SW 1271 (cell line): ENCODE results near the gene PHF2.
A peak's percentile ranks its signal among the peaks of the same experiment; 100 is the strongest.

Experiments used
- DNase-seq, 2 experiments: peaks; one replicate each; lab custom pipeline; 2025; lab: John Stamatoyannopoulos, UW

Gene PHF2

GRCh38 chr9:93576258-93577077 is at the start of gene PHF2:
Gene PHF2, plus strand, starts transcription at chr9:93576584. Its CDS starts 190 bp downstream, at chr9:93576774.
- DNase-seq: no peak

- DNase-seq: no peak
Measured at GRCh38 chr9:93531374-93531773, 45.0 kb upstream of the PHF2 start.

- DNase-seq: no peak
Measured at GRCh38 chr9:93532141-93532540, 44.2 kb upstream of the PHF2 start.

- no peak for DNase-seq
Measured at GRCh38 chr9:93533863-93534262, 42.5 kb upstream of the PHF2 start.

GRCh38 chr9:93536167-93536566 is 40.2 kb upstream of the PHF2 start:
- DNase-seq: no peak

- no peak for DNase-seq
Measured at GRCh38 chr9:93536874-93537273, 39.5 kb upstream of the PHF2 start.

GRCh38 chr9:93540305-93540704 is 36.1 kb upstream of the PHF2 start:
- DNase-seq: no peak

- DNase-seq: no peak
Measured at GRCh38 chr9:93541005-93541404, 35.4 kb upstream of the PHF2 start.

- no peak for DNase-seq
Measured at GRCh38 chr9:93541581-93542349, 34.6 kb upstream of the PHF2 start.

- DNase-seq: no peak
Measured at GRCh38 chr9:93543117-93543516, 33.3 kb upstream of the PHF2 start.

- DNase-seq: no peak
Measured at GRCh38 chr9:93546356-93546755, 30.0 kb upstream of the PHF2 start.

GRCh38 chr9:93549611-93550010 is 26.8 kb upstream of the PHF2 start:
- DNase-seq: no peak

GRCh38 chr9:93552923-93553322 is 23.5 kb upstream of the PHF2 start:
- DNase-seq: no peak

GRCh38 chr9:93555370-93555769 is 21.0 kb upstream of the PHF2 start:
- DNase-seq: no peak

GRCh38 chr9:93557366-93558137 is 18.8 kb upstream of the PHF2 start:
- DNase-seq: no peak

- no peak for DNase-seq
Measured at GRCh38 chr9:93558503-93558902, 17.9 kb upstream of the PHF2 start.

GRCh38 chr9:93560991-93561390 is 15.4 kb upstream of the PHF2 start:
- DNase-seq: no peak

GRCh38 chr9:93562157-93562556 is 14.2 kb upstream of the PHF2 start:
- DNase-seq: no peak

GRCh38 chr9:93565089-93565488 is 11.3 kb upstream of the PHF2 start:
- DNase-seq: no peak

- DNase-seq: peak; percentile 84 to 95
Measured at GRCh38 chr9:93566408-93567270, 9.7 kb upstream of the PHF2 start.

- no peak for DNase-seq
Measured at GRCh38 chr9:93567271-93567959, 9.0 kb upstream of the PHF2 start.
